HG03571 (cell line): ENCODE measurements around the gene CHCHD6.

Source experiments
- ATAC-seq: cut with Tn5 transposase; IDR thresholded peaks from one replicate; pipeline ENCODE4 v1.9.1; 2021; ENCODE audit not compliant: unreplicated experiment

CHCHD6 gene, protein sequence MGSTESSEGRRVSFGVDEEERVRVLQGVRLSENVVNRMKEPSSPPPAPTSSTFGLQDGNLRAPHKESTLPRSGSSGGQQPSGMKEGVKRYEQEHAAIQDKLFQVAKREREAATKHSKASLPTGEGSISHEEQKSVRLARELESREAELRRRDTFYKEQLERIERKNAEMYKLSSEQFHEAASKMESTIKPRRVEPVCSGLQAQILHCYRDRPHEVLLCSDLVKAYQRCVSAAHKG

DNA sequence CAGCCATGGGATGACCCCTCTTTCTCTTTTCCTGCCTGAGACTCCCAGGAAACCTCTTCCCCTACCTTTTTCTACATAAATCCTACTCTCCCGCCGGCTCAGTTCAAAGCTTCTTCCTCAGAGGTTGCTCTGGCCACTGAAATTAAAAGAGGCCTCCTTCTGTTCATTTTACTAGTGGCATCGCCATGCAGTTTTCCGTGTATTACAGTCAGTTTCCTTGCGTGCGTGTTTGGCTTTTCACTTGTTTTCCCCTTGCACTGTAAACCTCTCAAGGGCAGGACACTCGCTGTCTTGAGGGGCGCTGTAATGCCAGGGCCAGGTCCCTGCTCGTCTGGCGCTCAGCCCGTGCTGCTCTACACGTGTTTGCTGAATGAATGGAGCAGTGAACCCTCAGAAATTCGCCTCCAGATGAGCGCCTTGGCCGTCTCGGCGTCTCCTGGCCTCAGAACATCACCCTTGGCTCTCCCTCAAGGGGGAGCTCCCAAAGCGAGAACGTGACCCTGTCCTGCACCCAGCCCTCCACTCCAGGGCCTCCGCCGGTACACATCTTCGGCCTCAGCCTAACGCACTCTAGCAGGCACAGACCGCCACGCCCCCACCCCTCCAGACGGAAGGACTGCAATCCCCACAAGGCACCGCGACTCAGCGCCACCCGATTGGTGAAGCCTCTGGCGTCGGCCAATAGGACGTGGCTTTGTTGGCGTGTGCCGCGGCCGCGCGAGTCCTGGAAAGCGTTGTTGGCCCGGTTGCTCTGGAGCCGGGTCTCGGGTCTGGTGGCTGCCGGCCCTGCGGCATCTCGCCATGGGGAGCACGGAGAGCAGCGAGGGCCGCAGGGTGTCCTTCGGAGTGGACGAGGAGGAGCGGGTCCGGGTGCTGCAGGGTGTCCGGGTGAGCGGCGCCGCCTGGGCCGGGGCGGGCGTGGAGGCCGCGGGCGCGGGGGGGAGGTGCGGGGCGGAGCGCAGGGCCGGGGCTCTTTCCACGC, at the start of gene CHCHD6:
TSS of gene CHCHD6 (plus strand) at position 729 of the 982 bp plus-strand sequence. CDS start at position 802, 73 bp downstream.
- peak; percentile 94 for ATAC-seq

DNA sequence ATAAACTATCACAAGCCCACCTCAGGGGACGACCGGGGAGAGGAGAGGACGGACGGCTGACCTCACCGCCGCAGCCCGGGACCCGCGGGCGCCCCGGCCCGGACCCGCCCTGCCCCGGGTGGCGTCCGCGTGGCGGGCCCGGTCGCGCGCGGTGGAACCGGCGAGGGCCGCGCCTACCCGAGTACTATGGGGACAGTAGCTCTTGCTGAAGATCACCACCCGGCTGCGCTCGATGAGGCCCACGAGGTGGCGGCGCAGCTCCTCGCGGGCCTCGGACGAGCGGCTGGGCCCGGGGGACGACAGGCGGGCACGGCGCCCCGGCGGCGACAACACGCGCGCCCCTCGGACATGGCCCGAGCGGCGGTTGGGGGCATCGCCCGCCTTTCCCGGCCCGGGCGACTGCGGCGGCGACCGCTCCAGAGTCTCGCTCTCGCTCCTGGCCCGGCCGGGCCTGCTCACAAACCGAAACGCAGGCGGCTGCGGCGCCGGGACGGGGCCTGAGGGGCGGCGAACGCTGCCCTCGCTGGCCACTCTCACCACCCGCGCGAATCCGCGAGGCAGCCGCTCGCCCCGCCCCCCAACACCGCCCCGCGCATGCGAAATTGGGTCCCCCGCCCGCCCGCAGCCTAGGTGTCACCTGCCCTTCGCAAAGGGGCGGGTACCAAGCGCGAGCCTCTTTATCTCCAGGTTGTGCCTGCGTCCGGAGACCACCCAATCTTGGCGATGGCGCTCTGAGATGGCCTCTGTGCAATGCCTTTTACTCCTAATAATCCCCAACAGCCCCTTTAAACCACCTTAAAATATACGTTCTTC, 49.3 kb upstream of the CHCHD6 start, which contains the start of gene TXNRD3:
TSS of gene TXNRD3 (minus strand) at position 554 of the 813 bp plus-strand sequence.
- no peak for ATAC-seq

DNA sequence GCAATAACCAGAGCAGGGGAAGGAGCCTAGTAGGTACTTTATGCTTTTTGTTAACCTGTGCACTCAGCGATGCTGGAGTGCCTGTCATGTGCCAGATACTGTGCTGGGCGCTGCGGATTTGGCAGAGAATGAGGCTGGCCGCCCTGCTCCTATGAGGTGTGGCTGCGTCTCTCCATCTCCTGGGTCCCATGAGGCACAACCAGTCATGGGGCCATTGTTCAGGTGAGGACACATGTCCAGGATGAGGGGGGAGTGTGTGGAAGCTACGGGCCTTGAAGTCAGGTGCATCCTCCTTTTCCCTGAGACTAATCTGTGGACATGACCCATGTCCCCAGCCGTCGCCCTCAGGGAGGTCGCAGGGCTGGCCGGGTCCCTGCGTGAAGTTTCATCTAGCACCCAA, 48.2 kb upstream of the CHCHD6 start:
- no peak for ATAC-seq

DNA sequence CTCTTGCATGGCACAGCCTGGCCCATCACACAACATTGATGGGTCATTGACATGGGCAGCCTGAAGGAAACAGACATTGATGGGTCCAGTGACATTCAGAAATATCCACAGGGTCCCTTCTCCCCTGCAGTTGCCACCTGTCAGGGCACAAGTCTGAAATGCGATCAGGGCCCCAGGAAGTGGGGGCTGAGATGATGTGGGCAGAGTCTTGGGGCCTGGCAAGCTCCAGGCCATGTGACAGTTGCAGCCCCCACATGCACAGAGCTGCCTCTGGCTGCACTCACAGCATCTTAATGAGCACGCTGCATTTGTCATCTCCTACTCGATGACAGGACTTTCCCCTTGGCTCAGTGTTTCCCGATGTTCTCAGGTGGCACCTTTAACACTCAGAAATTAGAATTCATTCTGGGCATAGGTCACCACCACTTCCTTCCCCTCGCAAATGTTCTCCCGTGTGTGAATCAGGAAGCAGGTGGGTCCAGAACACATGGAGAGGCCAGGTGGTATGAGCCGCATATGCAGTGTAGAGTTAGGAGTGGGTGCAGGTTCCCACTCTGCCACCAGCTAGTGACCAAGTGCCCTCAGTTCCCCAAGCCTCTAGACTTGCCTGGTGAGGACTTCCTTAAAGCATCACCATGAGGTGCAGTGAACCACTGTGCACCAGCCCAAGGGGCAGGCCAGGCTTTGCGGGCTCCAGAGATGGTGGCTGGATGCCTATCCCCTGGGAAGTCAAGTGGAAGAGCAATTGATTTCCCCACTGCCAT, 47.5 kb upstream of the CHCHD6 start:
- no peak for ATAC-seq

DNA sequence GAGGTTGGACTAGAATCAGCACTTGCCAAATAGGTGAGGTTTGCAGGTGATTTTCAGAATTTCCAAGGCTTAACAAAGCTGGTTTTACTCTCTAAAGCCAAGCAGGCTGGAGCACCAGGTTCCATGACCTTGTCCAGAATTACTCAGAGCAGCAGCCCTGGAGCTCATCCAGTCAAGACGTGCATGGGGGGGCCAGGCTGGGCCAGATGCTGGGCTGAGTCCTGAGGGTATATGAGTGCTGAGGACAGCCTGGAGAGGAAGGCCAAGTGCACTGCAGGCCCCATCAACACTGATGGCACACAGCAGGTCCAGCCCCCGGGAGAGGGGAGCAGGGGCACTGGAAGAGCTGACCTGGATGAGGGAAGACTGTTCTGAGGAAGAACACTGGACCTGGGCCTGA, 46.1 kb upstream of the CHCHD6 start:
- no peak for ATAC-seq

DNA sequence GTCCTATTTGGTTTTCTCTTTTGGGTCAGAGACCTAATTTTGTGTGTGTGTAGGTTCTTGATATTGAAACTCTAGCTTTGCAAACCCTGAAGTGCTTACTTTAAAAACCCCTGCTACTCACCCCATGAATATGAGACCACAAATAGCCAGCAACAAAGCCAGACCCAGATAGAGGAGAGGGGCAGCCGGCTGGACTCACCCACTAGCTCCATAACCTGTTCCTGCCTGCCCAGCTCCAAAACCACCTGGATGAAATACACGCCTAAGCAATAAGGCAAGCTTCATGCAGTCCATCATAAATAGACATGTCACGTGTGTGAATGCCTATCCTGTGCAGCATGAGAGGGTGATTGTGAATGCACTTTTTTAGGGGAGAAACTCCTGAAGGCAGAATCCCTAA, 45.5 kb upstream of the CHCHD6 start:
- ATAC-seq = no peak

DNA sequence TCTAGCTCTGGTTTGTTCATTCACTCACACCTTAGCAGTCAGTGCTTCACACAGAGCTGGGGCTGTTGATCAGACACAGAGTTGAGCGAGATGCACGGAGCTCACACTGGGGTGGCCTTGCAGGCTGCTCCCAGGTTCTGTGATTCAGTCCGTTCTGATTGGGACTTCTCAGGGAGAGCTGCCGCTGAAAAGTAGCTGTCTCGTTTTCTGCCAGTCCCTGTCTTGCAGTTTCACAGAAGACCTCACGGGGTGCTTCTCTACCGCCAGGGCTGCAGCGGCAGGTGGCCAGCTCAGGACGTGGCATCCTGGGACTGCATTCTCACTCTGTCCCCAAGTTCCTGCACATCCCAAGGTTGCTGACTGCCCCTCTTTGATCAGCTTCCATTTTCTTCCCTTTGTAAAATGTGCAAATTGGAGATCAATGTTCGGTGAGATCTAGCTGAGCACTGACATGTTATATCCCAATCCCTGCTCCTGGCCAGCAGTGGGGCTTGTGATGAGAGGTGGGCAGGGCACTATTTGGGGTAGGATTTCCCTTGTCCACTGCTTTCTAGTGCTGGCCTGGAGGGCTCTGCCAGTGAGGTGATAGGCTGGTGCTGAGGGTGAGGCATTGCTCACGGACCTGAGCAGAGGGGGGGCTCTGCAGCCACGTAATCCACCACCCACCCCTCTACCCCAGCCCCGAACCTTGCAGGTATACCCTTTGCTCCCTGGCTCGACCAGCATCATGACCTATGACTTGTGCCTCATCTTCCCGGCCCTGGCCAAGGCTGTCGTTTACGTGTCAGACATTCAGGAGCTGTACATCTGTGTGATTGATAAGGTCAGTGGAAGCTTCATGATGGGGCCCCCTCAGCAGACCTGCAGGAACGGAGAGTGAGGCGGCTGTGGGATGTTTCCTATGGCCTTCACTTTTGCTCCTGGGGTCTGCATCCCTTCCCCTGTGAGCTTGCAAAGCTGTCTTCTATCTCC, 43.8 kb upstream of the CHCHD6 start:
- ATAC-seq = no peak

DNA sequence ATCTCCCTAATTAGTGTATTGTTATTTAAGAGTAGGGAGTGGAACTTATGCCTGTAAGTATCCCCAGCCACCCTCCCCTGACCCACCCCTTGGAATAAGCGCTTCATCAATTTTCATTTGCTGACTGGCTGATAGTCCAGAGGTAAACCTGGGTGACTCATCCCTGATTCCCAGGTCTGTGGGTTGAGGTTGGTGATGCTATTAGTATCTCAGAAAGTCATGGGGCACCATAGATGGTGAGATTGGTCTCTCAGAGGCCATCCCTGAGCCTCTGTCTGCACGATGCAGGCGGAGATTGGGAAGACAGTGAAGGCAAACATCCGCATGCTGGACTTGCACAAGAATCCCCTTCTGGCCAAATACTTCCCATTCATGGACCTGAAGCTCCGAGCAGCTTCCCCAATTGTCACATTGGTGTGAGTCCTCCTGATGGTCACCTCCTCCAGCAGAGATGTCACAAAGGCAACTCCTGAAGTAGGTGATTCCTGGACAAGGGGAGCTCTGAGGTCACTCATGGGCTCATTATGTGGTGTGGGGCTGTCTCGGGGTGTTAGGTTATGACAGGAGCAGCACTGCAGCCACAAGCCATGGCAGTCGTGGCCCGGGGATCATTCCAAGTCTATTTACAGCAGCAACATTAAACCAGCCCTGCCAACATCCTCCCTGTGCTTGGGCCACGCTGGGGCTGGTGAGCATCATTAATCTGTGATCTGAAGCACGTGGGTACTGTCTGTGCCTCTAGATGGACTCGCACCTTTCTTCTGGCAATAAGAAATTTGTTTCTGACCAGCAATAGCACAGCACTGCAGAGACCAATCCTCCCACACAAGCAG, 42.3 kb upstream of the CHCHD6 start:
- no peak for ATAC-seq

DNA sequence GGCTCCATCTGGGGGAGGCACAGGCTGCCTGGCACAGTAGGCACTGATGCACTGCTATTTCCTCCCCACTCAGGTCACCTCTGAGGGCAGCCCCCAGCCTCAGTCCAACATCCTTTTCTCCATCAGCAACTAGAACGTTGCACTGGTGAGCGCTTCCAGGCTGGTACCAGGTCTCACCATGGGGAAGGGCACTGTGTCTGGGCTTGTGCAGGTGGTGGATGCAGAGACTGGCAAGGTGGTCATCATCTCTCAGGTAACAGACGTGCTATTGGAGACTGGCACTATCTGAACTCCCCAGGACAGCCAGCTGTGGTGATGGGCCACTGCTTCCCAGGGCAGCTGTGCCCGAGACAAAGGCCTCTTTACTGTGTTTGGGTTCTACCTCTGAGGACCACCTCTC, 40.8 kb upstream of the CHCHD6 start:
- ATAC-seq = no peak

DNA sequence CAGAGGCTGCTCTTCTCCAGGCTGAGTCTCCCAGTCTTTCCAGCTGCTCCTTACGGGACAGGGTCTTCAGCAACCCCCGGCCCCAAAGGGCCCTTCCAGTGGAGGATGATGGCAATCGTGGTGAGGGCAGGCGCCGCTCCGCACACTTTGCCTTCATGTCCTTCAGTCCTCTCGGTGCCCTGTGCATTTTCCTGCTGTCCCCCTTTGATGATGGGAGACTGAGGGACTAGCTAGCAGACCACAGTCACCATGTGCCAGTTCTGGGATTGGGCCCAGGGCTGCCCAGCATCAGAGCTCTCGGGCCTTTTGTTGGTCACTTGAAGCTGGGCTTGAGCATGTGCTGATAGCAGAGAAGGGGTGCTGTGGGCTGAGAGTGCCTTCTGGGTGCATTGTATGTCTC, 40.3 kb upstream of the CHCHD6 start:
- no peak for ATAC-seq

DNA sequence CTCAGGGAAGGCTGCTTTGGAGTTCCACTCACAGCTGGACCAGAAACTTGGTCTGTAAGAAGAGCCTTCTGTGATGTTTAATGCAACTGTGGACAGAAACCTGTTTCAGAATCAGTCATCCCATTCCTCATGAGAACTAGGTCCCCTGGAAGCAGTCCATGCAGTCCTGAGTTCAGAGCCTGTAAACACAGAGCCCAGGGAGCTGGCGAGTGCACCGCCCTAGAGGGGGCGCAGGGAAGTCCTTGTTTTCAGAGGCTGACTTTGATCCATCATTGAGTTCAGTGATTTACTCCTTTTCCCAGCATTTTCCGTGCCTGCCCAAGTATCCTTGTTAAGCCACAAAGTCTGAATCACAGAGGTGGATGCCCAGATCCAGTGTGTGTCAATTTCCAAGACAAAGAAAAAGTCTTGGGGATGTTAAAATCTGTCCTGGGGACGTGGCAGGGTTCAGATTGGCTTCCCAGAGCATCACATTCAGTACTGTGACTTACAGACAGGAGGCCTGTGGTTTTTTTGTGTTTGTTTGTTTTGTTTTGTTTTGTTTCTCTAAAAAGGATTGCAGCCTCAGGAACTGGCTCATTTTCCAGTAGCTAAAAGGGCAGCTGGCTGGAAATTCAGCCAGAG, 39.3 kb upstream of the CHCHD6 start:
- ATAC-seq = no peak

DNA sequence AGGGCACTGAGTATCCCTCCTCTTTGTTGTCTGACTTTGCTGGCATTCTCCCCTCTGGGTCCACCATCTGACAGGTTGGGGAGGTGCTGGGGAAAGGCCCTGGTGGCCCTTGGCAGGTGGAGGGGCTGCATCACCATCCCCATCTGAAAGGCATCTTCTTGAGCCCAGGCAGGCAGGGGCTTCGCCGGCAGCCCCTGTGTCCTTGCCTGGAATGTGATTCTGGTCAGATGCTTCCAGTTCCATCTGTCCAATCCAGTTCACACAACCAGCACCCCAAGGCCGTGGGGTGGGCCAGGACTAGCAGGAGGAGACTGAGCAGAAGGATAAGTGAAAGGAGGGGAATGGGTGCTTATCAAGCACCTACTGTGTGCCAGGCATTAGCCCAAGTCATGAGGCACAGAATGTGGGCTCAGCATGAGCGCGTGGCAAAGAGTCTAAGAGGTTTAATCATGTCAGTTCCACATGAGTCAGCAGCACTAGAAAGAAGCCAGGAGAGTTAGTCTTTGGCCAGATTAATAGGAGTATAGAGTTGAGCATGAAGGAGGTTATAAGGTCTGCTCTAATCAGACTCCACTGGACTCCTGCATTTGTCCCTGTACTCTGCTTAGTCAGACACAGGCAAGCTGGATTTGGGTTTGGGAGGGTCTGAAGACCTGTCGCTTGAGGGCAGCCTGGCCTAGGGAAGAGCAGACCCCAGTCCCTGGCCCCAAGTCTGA, 38.7 kb upstream of the CHCHD6 start:
- ATAC-seq = no peak

DNA sequence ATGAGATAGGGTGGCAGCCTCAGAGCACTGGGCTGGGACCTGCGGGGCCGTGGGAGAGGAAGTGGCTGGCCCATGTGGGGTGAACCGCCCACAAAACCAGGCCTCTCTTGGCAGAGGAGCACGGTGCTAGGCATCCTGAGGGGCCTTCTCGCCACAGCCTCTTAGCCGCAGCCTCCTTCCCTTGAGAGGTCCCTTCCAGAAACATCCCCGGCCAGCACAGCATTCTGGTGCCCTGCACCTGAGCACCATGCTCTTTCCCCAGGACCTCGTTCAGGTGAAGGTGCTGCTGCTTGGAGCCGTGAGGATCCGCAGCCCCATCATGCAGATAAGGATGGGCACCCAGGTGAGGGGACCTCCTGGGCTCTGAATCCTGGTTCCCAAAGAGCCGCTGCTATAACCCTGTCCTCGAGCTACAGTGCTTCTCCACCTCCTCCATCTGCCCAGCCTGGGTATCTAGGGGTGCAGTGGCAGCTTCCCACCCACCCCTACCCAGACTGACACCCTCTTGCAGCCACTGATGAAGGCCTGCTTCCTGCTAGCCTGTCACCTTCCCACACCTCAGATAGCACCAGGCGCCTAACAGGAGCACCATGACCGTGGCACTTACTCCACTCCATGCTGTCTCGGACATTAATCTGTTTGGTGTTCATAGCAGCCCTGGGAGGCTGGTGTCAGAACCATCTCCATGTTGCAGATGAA, 37.9 kb upstream of the CHCHD6 start:
- ATAC-seq = no peak

DNA sequence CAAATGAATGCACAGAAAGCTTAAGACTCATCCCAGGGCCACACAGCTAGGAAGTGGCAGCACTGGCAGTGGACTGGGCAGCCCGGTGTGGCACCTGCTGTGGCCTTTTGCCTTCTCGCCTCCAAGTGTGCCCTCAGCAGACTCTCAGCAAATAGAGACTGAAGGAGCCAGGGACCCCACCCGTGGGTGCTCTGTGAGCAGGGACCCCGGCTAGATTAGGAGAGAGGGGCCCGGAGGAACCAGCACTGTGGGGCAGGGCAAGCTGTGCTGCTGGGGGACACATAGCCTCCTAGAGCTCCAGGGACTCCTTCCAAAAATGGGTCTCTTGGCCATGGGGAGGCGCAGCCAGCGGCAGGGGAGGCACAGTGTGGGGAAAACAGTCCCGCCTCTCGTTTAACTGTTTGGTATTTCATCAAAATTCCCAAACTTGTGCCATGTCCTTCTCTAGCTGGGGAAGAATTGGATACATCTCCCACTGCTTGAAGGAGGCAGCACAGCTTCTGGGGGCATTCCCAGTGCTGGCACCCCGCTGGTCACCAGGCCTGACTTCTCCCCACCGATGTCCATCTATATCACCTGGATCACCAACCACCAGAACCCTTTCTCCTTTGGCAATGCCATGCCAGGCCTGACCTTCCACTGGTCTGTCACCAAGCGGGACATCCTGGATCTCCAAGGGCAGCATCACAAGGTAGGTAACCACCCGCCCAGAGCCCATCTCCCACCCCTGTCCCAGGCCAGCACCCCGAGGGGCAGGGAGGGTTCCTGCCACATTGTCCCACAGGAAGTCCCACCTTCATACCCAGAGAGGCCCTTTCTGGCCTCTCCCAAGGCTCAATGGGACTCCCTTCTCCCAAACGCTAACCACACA, 37.1 kb upstream of the CHCHD6 start:
- no peak for ATAC-seq

DNA sequence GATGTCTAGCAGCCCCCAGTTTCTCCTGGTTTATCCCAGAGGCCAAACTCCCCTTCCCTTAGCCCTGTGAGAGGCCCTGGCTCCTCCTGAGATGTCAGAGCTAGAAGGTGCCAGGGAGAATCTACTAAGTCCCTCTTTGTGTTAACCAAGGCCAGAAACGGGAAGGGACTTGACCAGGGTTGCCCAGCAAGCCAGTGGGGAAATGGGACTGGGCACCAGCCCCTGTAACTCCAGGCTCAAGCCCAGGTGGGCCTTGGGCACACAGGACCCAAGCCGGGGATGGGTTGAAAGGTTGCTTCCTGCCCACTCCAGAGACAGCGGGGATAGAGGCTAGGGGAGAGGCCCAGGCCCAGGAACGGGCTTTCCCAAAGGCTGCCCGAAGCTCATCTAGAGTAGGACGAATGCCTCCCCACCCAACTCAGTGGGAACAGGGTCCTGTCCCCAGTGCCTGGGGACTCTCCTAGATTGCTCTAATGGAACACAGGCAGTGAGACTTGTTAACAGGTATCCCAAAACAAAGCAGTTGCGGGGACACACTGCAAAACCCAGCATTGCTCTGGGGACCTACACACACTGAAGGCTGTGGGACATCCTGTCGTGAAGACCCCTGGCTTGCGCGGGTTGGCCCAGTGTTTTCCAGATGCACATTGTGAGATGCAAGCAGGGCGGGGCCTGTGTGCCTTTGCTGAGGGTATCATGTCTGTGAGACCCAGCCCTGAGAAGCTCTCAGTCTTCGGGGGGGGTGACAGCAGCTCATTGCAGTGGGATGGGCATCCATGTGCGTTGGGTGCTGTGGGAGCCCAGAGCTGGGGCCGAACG, 36.2 kb upstream of the CHCHD6 start:
- no peak for ATAC-seq
